ENCODE results near the gene USP44.

- TF ChIP-seq CTCF (IDR thresholded peaks at IDR 0.05 in 2 of 3, conservative IDR thresholded peaks at IDR 0.05 in 1 of 3; ENCODE audit: borderline replicate concordance in 1 of 3, insufficient read depth in 1 of 3, low read depth in 2 of 3, low read length in 2 of 3) (no peak), ZBTB33 (IDR thresholded peaks at IDR 0.05; ENCODE audit: extremely low read depth, insufficient replicate concordance, low read length) (no peak), EZH2phosphoT487 (IDR thresholded peaks at IDR 0.05; ENCODE audit: borderline replicate concordance) (no peak), RAD21 (IDR thresholded peaks at IDR 0.05; ENCODE audit: low read depth) (no peak), EGR1 (IDR thresholded peaks at IDR 0.05; ENCODE audit: low read depth) (no peak), POLR2A (IDR thresholded peaks at IDR 0.05; ENCODE audit: borderline replicate concordance, extremely low read depth, insufficient read depth, insufficient read length) (no peak), REST (IDR thresholded peaks at IDR 0.05; ENCODE audit: low read depth) (no peak), ZNF274 (IDR thresholded peaks at IDR 0.05; ENCODE audit: low read depth, low read length) (no peak), POLR2AphosphoS5 (IDR thresholded peaks at IDR 0.05; ENCODE audit: low read depth, low read length) (no peak), CEBPB (IDR thresholded peaks at IDR 0.05; ENCODE audit: low read depth) (no peak), SP1 (IDR thresholded peaks at IDR 0.05; ENCODE audit: low read depth) (no peak)
Measured at GRCh38 chr12:95499772-95500171, 51.5 kb downstream of the USP44 start.
